NCI-H1436 treated with DMSO at 0.1 percent for 48 hours (cell line): Measurements from ENCODE around the gene CTAGE1.

Source experiments
- DNase-seq: peaks from one replicate; lab custom pipeline; 2025; lab: John Stamatoyannopoulos, UW

The CTAGE1 gene

GRCh38 chr18:22391407-22392345 lies 26.0 kb downstream of the CTAGE1 start:
- DNase-seq = no peak

GRCh38 chr18:22387787-22388186 lies 29.9 kb downstream of the CTAGE1 start:
- no peak for DNase-seq

GRCh38 chr18:22387364-22387763 lies 30.4 kb downstream of the CTAGE1 start:
- no peak for DNase-seq

- no peak for DNase-seq
These were observed 32.0 kb downstream of the CTAGE1 start for GRCh38 chr18:22385718-22386117.

- DNase-seq = no peak
These were observed 38.9 kb downstream of the CTAGE1 start for GRCh38 chr18:22378672-22379282.

- DNase-seq = no peak
These were observed 39.9 kb downstream of the CTAGE1 start for GRCh38 chr18:22377769-22378168.

- no peak for DNase-seq
These were observed 47.3 kb downstream of the CTAGE1 start for GRCh38 chr18:22370414-22370813.

GRCh38 chr18:22368021-22368420 lies 49.7 kb downstream of the CTAGE1 start:
- no peak for DNase-seq

GRCh38 chr18:22367303-22367702 lies 50.4 kb downstream of the CTAGE1 start:
- no peak for DNase-seq

- no peak for DNase-seq
These were observed 53.8 kb downstream of the CTAGE1 start for GRCh38 chr18:22363867-22364463.
